ENCODE results near the gene EHBP1.

Gene EHBP1

GRCh38 chr2:62908145-62908544 is 202.6 kb downstream of the EHBP1 start:
- no peak for DNase-seq (ENCODE audit: low spot score)
- in situ Hi-C loops (cut with MboI; ENCODE audit: low pct_unique_long_range_greater_than_20kb, low sequenced_read_pairs, unreplicated experiment): no loop called here

GRCh38 chr2:62913311-62913710 is 207.8 kb downstream of the EHBP1 start:
- no peak for TF ChIP-seq CTCF (IDR thresholded peaks at IDR 0.05; ENCODE audit: extremely low read depth, insufficient read depth, missing control alignments)
- in situ Hi-C loops (cut with MboI; ENCODE audit: low pct_unique_long_range_greater_than_20kb, low sequenced_read_pairs, unreplicated experiment): no loop called here
- DNase-seq (ENCODE audit: low spot score): no peak

More at GRCh38 chr2:62908145-62908544, 202.6 kb downstream of the EHBP1 start:
- no peak for TF ChIP-seq CTCF (IDR thresholded peaks at IDR 0.05; ENCODE audit: extremely low read depth, insufficient read depth, missing control alignments)

- no peak for TF ChIP-seq CTCF (IDR thresholded peaks at IDR 0.05; ENCODE audit: extremely low read depth, insufficient read depth, missing control alignments)
- in situ Hi-C loops (cut with MboI; ENCODE audit: low pct_unique_long_range_greater_than_20kb, low sequenced_read_pairs, unreplicated experiment): no loop called here
- no peak for DNase-seq (ENCODE audit: low spot score)
Observed at GRCh38 chr2:62919041-62919440, 213.5 kb downstream of the EHBP1 start.

- in situ Hi-C loops (cut with MboI; ENCODE audit: low pct_unique_long_range_greater_than_20kb, low sequenced_read_pairs, unreplicated experiment): no loop called here
Observed at GRCh38 chr2:62920070-62920469, 214.6 kb downstream of the EHBP1 start.

GRCh38 chr2:62923242-62923641 is 217.7 kb downstream of the EHBP1 start:
- in situ Hi-C loops (cut with MboI; ENCODE audit: low pct_unique_long_range_greater_than_20kb, low sequenced_read_pairs, unreplicated experiment): no loop called here
- no peak for TF ChIP-seq CTCF (IDR thresholded peaks at IDR 0.05; ENCODE audit: extremely low read depth, insufficient read depth, missing control alignments)
- no peak for DNase-seq (ENCODE audit: low spot score)

More at GRCh38 chr2:62920070-62920469, 214.6 kb downstream of the EHBP1 start:
- DNase-seq (ENCODE audit: low spot score): no peak
- TF ChIP-seq CTCF (IDR thresholded peaks at IDR 0.05; ENCODE audit: extremely low read depth, insufficient read depth, missing control alignments): no peak

- no peak for DNase-seq (ENCODE audit: low spot score)
- no peak for TF ChIP-seq CTCF (IDR thresholded peaks at IDR 0.05; ENCODE audit: extremely low read depth, insufficient read depth, missing control alignments)
- in situ Hi-C loops (cut with MboI; ENCODE audit: low pct_unique_long_range_greater_than_20kb, low sequenced_read_pairs, unreplicated experiment): no loop called here
Observed at GRCh38 chr2:62923881-62924280, 218.4 kb downstream of the EHBP1 start.

GRCh38 chr2:62928015-62928414 is 222.5 kb downstream of the EHBP1 start:
- TF ChIP-seq CTCF (IDR thresholded peaks at IDR 0.05; ENCODE audit: extremely low read depth, insufficient read depth, missing control alignments): no peak

More at GRCh38 chr2:62928015-62928414, 222.5 kb downstream of the EHBP1 start:
- in situ Hi-C loops (cut with MboI; ENCODE audit: low pct_unique_long_range_greater_than_20kb, low sequenced_read_pairs, unreplicated experiment): no loop called here
- peak; percentile 12 for DNase-seq (ENCODE audit: low spot score)

Data from GM13977 (cell line).